K562 (cell line): ENCODE measurements around the gene CAPN13.

Source experiments
- EZH2 ChIP-seq: IDR thresholded peaks from 2 replicates; pipeline ENCODE4 v1.6.1; 2012; ENCODE audit warnings: low read depth, mild to moderate bottlenecking, inconsistent platforms, low read length, borderline replicate concordance
- ZNF77 ChIP-seq: fragments of 250-450 bp; sonication (Bioruptor Pico); IDR thresholded peaks from 2 replicates; pipeline ENCODE4 v1.5.0; 2020

DNA sequence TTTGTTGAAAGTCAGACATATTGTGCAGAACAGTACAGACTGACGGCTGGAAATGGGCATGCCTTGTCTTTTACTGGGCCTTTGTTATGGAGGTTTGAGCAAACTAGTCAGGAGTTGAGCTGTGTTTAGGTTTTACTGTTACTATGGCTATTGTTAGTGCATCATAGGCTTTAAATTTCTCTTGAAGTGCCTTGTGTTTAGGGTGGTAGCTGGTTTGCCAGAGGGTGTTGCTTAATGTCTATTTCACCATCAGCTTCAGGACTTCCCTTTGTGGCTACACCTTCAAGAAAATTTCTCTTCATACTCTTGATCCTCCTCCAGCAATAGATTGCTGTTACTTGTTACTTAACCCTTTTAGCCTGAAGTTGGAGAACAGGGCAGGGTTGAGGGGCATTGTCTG is 104.6 kb downstream of the CAPN13 start:
- TF ChIP-seq EZH2: no peak
- TF ChIP-seq ZNF77 (CRISPR knock-in tag): no peak
